HG02981 (cell line): Measurements from ENCODE around the gene SEZ6L2.
"Not testable (repeated sequence)": the region's sequence is repeated elsewhere in the genome, so short reads cannot be mapped to it uniquely, and the experiment has no call there.

Source experiments
- ATAC-seq: cut with Tn5 transposase; IDR thresholded peaks from one replicate; pipeline ENCODE4 v1.9.1; 2021; ENCODE audit warnings: mild to moderate bottlenecking, moderate library complexity; ENCODE audit not compliant: unreplicated experiment

Gene SEZ6L2

GRCh38 chr16:29910819-29911675, 11.7 kb upstream of the SEZ6L2 start:
- no peak for ATAC-seq

GRCh38 chr16:29909851-29910250, 10.5 kb upstream of the SEZ6L2 start:
- not testable (repeated sequence) for ATAC-seq

- no peak for ATAC-seq
These were observed 10.0 kb upstream of the SEZ6L2 start for GRCh38 chr16:29909391-29909790.

GRCh38 chr16:29908719-29909220, 9.4 kb upstream of the SEZ6L2 start:
- no peak for ATAC-seq

- ATAC-seq, result no peak
These were observed 8.6 kb upstream of the SEZ6L2 start for GRCh38 chr16:29907973-29908372.

- ATAC-seq, result no peak
These were observed 7.3 kb upstream of the SEZ6L2 start for GRCh38 chr16:29906520-29907244.

GRCh38 chr16:29905668-29906067, 6.3 kb upstream of the SEZ6L2 start:
- no peak for ATAC-seq

GRCh38 chr16:29904947-29905346, 5.6 kb upstream of the SEZ6L2 start:
- no peak for ATAC-seq

- ATAC-seq, result no peak
These were observed 4.2 kb upstream of the SEZ6L2 start for GRCh38 chr16:29903590-29903989.

- no peak for ATAC-seq
These were observed 2.2 kb upstream of the SEZ6L2 start for GRCh38 chr16:29901607-29901945.

GRCh38 chr16:29900888-29901606, 1.7 kb upstream of the SEZ6L2 start:
- no peak for ATAC-seq

GRCh38 chr16:29900102-29900887, 945 bp upstream of the SEZ6L2 start, which contains the start of gene ASPHD1:
Gene ASPHD1, plus strand, starts transcription at chr16:29900488. Its CDS starts 484 bp downstream, at chr16:29900972.
- ATAC-seq, result no peak

- ATAC-seq, result no peak
These were observed 390 bp downstream of the SEZ6L2 start for GRCh38 chr16:29898804-29899515.

GRCh38 chr16:29898135-29898803, 1.1 kb downstream of the SEZ6L2 start:
- no peak for ATAC-seq

GRCh38 chr16:29897333-29897732, 2.0 kb downstream of the SEZ6L2 start:
- ATAC-seq, result no peak

- ATAC-seq, result no peak
These were observed 2.5 kb downstream of the SEZ6L2 start for GRCh38 chr16:29896841-29897240.

- ATAC-seq, result no peak
These were observed 5.0 kb downstream of the SEZ6L2 start for GRCh38 chr16:29894352-29894751.

GRCh38 chr16:29893553-29893952, 5.8 kb downstream of the SEZ6L2 start:
- ATAC-seq, result no peak

GRCh38 chr16:29892458-29892813, 6.9 kb downstream of the SEZ6L2 start:
- no peak for ATAC-seq
